ENCODE data around the gene JAM2.
A peak's percentile ranks its signal among the peaks of the same experiment; 100 is the strongest.

Gene JAM2

DNA sequence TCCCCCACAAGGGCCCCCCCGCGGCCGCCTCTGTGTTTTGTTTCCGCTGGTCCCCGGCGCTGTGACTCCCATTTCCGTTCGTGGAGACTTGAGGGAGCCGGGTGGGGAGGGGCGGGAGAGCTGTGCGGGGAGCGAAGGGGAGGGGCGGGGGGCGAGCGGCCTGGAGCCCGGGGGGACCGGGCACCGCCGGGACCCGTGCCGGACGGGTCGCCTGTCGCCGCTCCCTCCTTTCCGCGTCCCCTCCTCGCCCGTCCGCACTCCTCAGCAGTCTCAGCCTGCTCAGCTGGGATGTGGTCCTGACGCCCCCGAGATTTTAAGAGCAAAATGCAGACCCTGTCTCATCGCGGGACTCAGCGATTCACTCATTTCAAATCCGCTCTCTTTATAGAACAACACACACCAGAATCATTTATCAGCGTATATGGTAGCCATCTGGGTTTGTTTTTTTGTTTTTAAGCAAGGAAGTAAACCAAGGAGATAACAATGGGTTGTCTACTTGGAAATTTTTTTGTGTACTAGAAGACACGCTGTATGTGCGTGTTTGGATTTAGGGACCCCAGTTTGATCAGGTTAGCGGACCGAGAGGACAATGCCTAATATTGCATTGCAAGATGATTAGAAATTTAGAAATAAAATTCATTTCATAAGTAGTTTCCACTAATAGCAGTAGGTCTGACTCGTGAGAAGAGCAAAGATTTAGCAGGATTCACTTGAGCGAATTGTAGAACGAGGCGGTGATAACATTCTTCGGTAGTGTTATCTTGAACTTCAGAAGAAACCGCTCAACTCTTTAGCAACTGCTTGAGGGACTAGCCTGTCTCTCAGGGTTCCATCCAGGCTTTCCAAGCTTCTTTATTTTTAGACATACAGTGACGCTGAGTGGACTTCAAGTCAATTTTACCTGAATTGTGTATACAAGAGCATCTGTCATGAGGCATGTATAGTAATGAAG lies 96.9 kb downstream of the JAM2 start:
- CTCF ChIA-PET = interaction anchor here (0.9 to 1.7 kb wide), 7 partner anchors 12 to 128 kb away, joined by 3 to 8 read pairs (median 3); no protein-coding TSS in a partner anchor
- peak; percentile 74 for DNase-seq (ENCODE audit: extremely low spot score)
- POLR2A ChIA-PET = interaction anchor here (0.5 kb wide), 1 partner anchor 155 kb away, joined by 3 read pairs; no protein-coding TSS in a partner anchor

DNA sequence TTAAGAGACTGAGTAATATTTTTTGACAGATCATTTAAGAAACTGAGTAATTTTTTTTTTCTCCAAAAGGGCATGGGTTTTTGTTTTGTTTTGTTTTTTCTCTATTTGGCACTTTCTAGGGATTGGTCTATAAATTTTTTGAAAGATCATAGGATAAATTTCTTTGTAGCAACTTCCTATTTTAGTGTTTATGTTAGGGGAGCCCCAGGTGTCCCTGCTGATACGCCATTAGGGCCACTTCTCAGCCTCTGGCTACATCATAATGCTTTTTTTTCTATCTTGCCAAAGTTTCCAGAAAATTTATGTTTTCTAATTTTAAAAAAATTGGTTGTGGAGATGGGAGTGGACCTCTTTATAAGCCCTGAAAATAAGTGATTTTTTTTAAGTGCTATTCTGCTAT lies 98.4 kb downstream of the JAM2 start:
- CTCF ChIA-PET = interaction anchor here (0.9 to 1.3 kb wide), 2 partner anchors 10 to 25 kb away, joined by 3 read pairs; no protein-coding TSS in a partner anchor
- no peak for DNase-seq (ENCODE audit: extremely low spot score)
- POLR2A ChIA-PET = no interaction called here
- TF ChIP-seq, protein P1, sequence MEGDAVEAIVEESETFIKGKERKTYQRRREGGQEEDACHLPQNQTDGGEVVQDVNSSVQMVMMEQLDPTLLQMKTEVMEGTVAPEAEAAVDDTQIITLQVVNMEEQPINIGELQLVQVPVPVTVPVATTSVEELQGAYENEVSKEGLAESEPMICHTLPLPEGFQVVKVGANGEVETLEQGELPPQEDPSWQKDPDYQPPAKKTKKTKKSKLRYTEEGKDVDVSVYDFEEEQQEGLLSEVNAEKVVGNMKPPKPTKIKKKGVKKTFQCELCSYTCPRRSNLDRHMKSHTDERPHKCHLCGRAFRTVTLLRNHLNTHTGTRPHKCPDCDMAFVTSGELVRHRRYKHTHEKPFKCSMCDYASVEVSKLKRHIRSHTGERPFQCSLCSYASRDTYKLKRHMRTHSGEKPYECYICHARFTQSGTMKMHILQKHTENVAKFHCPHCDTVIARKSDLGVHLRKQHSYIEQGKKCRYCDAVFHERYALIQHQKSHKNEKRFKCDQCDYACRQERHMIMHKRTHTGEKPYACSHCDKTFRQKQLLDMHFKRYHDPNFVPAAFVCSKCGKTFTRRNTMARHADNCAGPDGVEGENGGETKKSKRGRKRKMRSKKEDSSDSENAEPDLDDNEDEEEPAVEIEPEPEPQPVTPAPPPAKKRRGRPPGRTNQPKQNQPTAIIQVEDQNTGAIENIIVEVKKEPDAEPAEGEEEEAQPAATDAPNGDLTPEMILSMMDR (IDR thresholded peaks at IDR 0.05; ENCODE audit: control extremely low read depth, extremely low read depth, low read depth, missing control alignments) = no peak

More for the DNA sequence above, 96.9 kb downstream of the JAM2 start:
- TF ChIP-seq, protein P1 (IDR thresholded peaks at IDR 0.05; ENCODE audit: control extremely low read depth, extremely low read depth, low read depth, missing control alignments) = no peak

DNA sequence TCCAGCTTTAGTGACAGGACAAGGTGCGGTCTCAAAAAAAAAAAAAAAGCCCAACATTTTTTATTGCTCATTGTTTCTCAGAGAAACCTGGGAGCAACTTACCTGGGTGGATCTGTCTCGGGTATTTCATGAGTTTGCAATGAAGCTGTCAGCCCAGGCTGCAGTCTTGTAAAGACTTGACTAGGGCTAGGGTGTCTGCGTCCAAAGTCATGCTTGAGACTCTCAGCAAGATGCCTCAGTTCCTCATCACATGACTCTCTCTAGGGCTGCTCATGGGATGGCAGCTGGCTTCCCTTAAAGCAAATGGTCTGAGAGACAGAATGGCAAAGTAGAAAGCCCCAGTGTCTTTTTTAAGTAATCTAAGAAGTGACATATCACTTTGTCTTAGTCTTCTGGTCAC lies 103.8 kb downstream of the JAM2 start:
- ChIA-PET POLR2A (no interaction called here), CTCF (interaction anchor here (1.2 to 3.0 kb wide), 2 partner anchors 12 to 135 kb away, joined by 3 to 13 read pairs; partner anchors contain the start of gene MRPL39)
- TF ChIP-seq, protein P1 (IDR thresholded peaks at IDR 0.05; ENCODE audit: control extremely low read depth, extremely low read depth, low read depth, missing control alignments) = no peak
- DNase-seq (ENCODE audit: extremely low spot score) = no peak

DNA sequence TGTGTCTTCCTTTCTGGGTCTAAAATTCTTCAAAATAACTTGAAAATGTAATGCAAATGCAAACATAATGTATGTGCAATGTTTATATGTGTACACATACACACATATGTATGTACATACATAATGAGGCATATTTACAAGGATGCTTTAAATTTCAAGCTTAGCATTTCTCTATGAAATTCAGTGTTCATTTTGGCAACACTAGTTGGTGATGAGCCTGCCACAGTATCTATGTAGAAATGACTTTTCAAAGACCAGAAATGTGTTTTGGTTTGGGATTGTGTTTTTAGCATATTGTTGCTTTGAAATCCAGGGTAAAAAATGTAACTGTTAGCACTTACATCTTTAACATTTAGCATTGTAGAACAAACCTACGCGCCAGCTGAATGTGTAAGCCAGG lies 105.8 kb downstream of the JAM2 start:
- no peak for DNase-seq (ENCODE audit: extremely low spot score)

DNA sequence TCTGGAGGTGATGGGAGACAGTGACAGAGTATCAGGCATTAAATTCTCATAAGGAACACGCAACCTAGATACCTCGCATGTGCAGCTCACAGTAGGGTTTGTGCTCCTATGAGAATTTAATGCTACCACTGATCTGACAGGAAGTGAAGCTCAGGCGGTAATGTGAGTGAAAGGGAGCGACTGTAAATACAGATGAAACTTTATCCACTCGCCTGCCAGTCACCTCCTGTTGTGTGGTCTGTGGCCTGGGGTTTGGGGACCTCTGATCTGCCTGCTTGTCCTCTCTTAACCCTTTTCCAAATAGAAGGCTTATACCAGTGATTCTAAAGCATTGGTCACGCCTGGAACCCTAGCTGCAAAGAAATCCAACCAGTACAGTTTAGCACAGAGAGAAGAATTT lies 111.0 kb downstream of the JAM2 start:
- ChIA-PET CTCF (interaction anchor here (1.3 to 3.8 kb wide), 5 partner anchors 9 to 112 kb away, joined by 3 to 13 read pairs (median 3); partner anchors contain the start of genes ATP5PF and GABPA), POLR2A (no interaction called here)
- no peak for DNase-seq (ENCODE audit: extremely low spot score)
- TF ChIP-seq, protein P1 (IDR thresholded peaks at IDR 0.05; ENCODE audit: control extremely low read depth, extremely low read depth, low read depth, missing control alignments) = no peak

More for the DNA sequence above, 105.8 kb downstream of the JAM2 start:
- TF ChIP-seq, protein P1 (IDR thresholded peaks at IDR 0.05; ENCODE audit: control extremely low read depth, extremely low read depth, low read depth, missing control alignments) = no peak
- ChIA-PET POLR2A (no interaction called here), CTCF (interaction anchor here (1.2 to 3.0 kb wide), 3 partner anchors 10 to 137 kb away, joined by 3 to 13 read pairs (median 7); partner anchors contain the start of gene MRPL39)

DNA sequence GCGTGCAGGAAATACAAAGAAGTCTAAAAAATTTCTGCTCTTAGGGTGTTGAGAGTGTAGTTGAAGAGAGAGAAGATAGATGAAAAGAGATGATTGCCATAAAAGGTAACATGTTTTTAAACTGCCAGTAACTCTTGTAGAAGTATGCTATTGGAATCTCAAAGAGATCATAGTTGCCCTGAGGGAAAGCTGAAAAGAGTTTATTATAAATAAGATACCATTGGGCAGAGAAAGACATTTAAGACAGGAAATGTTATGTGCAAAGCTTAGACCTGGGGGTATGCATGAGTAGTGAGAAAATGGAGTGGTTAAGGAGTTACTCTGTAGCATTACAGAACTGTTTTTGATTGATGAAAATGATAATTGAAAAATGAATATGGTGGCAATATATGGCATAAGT lies 113.4 kb downstream of the JAM2 start:
- DNase-seq (ENCODE audit: extremely low spot score) = no peak
- POLR2A ChIA-PET = no interaction called here
- CTCF ChIA-PET = interaction anchor here (0.9 to 2.2 kb wide), 5 partner anchors 11 to 49 kb away, joined by 3 to 6 read pairs (median 3); no protein-coding TSS in a partner anchor
- TF ChIP-seq, protein P1 (IDR thresholded peaks at IDR 0.05; ENCODE audit: control extremely low read depth, extremely low read depth, low read depth, missing control alignments) = no peak

Data from GM10248 (cell line).